ENCODE results near the gene TRIM66.

DNA sequence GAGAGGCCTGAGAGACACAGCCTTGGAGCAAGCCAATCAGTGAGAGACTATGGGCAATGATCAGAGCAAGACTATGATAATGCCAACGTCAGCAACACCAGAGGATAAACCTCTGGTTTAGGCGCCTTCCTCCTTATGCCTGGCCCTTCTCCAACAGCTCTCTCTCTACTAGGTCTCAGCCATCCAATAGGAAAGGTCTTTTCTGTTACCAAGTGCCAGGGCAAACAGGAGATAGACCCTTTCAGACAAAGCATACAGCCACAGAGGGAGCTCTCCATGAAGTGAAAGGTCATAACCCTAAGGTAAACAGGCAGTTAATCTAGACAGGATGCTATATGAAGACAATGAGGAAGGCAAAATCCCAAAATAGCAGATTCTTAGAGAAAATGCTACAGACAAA, 98.0 kb downstream of the TRIM66 start:
- TF ChIP-seq JUNB (IDR thresholded peaks at IDR 0.05) (no peak), CREB1 (IDR thresholded peaks at IDR 0.05; ENCODE audit: low read depth) (no peak), SMC3 (IDR thresholded peaks at IDR 0.05; ENCODE audit: borderline replicate concordance, low read length) (no peak), JUND (IDR thresholded peaks at IDR 0.05; ENCODE audit: low read depth, low read length) (no peak)
- TF ChIP-seq, protein P1, sequence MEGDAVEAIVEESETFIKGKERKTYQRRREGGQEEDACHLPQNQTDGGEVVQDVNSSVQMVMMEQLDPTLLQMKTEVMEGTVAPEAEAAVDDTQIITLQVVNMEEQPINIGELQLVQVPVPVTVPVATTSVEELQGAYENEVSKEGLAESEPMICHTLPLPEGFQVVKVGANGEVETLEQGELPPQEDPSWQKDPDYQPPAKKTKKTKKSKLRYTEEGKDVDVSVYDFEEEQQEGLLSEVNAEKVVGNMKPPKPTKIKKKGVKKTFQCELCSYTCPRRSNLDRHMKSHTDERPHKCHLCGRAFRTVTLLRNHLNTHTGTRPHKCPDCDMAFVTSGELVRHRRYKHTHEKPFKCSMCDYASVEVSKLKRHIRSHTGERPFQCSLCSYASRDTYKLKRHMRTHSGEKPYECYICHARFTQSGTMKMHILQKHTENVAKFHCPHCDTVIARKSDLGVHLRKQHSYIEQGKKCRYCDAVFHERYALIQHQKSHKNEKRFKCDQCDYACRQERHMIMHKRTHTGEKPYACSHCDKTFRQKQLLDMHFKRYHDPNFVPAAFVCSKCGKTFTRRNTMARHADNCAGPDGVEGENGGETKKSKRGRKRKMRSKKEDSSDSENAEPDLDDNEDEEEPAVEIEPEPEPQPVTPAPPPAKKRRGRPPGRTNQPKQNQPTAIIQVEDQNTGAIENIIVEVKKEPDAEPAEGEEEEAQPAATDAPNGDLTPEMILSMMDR (IDR thresholded peaks at IDR 0.05 in 2 of 3, conservative IDR thresholded peaks at IDR 0.05 in 1 of 3; ENCODE audit: control insufficient read depth in 2 of 3, extremely low read depth in 1 of 3, insufficient read depth in 1 of 3, low read depth in 3 of 3, low read length in 3 of 3) = no peak
- TF ChIP-seq, protein P2, sequence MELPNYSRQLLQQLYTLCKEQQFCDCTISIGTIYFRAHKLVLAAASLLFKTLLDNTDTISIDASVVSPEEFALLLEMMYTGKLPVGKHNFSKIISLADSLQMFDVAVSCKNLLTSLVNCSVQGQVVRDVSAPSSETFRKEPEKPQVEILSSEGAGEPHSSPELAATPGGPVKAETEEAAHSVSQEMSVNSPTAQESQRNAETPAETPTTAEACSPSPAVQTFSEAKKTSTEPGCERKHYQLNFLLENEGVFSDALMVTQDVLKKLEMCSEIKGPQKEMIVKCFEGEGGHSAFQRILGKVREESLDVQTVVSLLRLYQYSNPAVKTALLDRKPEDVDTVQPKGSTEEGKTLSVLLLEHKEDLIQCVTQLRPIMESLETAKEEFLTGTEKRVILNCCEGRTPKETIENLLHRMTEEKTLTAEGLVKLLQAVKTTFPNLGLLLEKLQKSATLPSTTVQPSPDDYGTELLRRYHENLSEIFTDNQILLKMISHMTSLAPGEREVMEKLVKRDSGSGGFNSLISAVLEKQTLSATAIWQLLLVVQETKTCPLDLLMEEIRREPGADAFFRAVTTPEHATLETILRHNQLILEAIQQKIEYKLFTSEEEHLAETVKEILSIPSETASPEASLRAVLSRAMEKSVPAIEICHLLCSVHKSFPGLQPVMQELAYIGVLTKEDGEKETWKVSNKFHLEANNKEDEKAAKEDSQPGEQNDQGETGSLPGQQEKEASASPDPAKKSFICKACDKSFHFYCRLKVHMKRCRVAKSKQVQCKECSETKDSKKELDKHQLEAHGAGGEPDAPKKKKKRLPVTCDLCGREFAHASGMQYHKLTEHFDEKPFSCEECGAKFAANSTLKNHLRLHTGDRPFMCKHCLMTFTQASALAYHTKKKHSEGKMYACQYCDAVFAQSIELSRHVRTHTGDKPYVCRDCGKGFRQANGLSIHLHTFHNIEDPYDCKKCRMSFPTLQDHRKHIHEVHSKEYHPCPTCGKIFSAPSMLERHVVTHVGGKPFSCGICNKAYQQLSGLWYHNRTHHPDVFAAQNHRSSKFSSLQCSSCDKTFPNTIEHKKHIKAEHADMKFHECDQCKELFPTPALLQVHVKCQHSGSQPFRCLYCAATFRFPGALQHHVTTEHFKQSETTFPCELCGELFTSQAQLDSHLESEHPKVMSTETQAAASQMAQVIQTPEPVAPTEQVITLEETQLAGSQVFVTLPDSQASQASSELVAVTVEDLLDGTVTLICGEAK (IDR thresholded peaks at IDR 0.05; ENCODE audit: borderline replicate concordance) = no peak

Measured in GM12878 (cell line).